NB4 (cell line): Measurements from ENCODE around the gene GLI3.

ENCODE experiments used
- CTCF ChIP-seq: IDR thresholded peaks from one replicate; pipeline ENCODE4 v1.5.1; 2012; ENCODE audit warnings: low read depth, low read length
- POLR2A ChIP-seq: IDR thresholded peaks from 2 replicates; pipeline ENCODE4 v1.6.1; 2011; ENCODE audit warnings: mild to moderate bottlenecking; ENCODE audit not compliant: insufficient read length; ENCODE audit errors: extremely low read depth
- TF ChIP-seq, protein P1 (sequence below): IDR thresholded peaks from 2 replicates; pipeline ENCODE4 v1.6.1; 2011; ENCODE audit warnings: low read depth, low read length

- TF ChIP-seq POLR2A (no peak), CTCF (no peak)
- TF ChIP-seq, protein P1, sequence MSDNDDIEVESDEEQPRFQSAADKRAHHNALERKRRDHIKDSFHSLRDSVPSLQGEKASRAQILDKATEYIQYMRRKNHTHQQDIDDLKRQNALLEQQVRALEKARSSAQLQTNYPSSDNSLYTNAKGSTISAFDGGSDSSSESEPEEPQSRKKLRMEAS: no peak
Measured at GRCh38 chr7:42218248-42218647, 18.8 kb downstream of the GLI3 start.
